HG03045 (cell line): ENCODE measurements around the gene SLC4A11.
"Not testable (repeated sequence)": the region's sequence is repeated elsewhere in the genome, so short reads cannot be mapped to it uniquely, and the experiment has no call there.

Source experiments
- ATAC-seq: cut with Tn5 transposase; IDR thresholded peaks from one replicate; pipeline ENCODE4 v1.9.1; 2021; ENCODE audit warnings: mild to moderate bottlenecking, moderate library complexity; ENCODE audit not compliant: unreplicated experiment

The SLC4A11 gene

GRCh38 chr20:3229158-3229557 lies 9.8 kb downstream of the SLC4A11 start:
- ATAC-seq = no peak

DNA sequence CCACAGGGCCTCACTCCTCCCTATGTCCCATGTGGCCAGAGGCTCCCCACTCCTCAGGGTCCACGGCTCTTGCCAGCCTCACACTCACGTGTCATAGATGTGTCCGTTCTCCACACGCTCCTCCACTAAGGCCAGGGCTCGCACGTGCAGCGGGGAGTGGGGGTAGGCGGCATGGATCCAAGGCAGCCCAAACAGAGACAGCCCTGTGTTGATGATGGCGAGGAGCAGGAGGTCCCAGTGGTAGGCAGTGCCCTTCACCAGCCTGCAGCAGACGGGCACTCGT lies 10.3 kb downstream of the SLC4A11 start:
- no peak for ATAC-seq

DNA sequence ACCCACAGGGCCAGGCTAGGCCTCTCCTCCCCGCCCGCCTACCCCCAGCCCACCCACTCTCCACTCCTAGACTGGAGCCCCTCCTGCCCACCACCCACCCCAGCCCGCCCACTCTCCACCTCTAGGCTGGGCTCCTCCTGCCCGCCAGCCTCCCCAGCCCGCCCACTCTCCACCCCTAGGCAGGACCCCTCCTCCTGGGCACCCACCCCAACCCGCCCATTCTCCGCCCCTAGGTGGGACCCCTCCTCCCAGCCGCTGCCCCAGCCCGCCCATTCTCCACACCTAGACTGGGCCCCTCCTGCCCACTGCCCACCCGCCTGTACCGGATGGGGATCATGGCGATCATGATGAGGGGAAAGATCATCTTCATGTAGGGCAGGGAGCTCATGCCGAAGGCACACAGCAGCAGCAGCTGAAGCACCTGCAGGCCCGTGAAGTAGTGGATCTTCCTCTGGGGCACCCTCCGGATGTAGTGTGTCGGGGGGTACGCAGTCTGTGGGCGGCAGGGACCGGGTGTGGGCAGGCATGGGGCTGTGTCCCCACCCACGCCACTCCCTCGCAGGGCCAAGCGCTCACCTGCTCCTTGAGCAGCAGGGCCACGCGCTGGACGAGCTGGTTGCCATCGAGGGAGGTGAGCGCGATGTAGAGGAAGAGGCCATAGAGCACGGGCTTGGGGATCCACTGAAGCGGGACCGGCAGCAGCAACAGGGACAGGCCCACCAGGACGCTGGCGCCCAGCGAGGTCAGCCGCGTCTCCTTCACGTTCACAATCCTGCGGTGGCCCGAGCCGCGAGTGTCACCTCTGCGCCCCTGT lies 10.8 kb downstream of the SLC4A11 start:
- no peak for ATAC-seq

GRCh38 chr20:3227506-3227905 lies 11.5 kb downstream of the SLC4A11 start:
- ATAC-seq = no peak

- no peak for ATAC-seq
Measured at GRCh38 chr20:3226864-3227263, 12.1 kb downstream of the SLC4A11 start.

DNA sequence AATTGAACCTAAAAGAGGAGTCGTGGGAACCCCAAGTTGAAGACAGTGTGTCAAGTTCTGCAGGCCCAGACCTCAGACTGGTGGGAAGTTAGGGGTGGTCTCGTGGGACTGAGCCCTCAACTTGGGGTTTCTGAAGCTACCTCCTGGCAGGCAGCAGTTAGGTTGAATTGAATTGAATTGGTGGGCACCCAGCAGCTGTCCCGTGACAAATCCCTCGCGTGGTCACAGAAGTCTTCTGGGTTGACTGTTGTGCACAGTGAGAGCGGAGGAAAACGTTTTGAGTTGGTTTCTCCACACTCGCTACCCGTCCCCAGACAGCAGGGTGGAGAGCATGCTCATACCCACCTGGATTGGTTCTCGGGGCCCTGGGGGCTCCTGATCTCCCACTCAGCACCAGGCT lies 12.9 kb downstream of the SLC4A11 start:
- ATAC-seq = no peak

GRCh38 chr20:3224681-3225421 lies 14.1 kb downstream of the SLC4A11 start:
- ATAC-seq = no peak

- no peak for ATAC-seq
Measured at GRCh38 chr20:3223994-3224680, 14.9 kb downstream of the SLC4A11 start.

GRCh38 chr20:3223651-3223993 lies 15.4 kb downstream of the SLC4A11 start:
- ATAC-seq = no peak

DNA sequence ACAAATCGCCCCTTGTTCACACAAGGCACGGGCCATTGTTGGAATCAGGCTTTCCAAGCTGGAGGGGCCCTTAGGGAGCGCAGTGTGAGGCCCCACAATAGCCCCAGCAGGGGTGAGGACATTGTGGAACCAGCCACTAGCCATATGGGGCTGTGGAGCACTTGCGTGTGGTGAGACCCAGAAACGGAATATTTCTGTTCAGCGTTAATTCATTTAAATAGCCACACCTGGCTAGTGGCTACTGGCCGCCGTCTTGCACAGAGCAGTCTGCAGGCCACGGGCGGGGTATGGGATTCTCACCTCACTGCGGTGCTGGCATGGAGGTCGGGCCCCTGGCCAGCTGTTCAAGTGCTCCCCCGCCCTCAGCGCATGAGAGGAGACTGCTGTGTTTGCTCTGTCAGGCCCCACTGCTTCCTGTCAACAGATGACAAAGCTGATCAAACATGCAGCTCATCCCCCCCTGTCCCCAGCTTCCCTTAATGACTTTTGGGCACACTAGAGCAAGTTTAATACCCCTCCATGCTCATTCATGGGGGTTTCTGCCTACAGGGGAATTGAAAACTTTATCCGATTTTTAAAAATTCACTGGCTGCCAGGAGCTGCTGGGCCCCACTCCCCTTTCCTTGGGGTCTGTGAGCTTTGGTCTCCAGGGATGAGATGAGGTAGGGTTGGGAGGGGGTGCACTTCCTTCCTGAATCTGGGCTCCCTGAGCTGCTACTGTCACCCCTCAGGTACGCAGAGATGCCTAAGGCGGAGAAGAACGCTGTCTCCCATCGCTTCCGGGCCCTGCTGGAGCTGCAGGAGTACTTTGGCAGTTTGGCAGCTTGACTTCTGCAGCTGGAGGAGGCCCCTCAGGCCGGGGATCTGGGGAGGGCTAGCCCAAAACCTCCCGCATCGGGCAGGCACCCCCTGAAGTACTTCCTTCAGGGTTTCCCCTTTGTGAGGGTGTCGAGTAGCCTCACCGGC lies 16.1 kb downstream of the SLC4A11 start:
- no peak for ATAC-seq

DNA sequence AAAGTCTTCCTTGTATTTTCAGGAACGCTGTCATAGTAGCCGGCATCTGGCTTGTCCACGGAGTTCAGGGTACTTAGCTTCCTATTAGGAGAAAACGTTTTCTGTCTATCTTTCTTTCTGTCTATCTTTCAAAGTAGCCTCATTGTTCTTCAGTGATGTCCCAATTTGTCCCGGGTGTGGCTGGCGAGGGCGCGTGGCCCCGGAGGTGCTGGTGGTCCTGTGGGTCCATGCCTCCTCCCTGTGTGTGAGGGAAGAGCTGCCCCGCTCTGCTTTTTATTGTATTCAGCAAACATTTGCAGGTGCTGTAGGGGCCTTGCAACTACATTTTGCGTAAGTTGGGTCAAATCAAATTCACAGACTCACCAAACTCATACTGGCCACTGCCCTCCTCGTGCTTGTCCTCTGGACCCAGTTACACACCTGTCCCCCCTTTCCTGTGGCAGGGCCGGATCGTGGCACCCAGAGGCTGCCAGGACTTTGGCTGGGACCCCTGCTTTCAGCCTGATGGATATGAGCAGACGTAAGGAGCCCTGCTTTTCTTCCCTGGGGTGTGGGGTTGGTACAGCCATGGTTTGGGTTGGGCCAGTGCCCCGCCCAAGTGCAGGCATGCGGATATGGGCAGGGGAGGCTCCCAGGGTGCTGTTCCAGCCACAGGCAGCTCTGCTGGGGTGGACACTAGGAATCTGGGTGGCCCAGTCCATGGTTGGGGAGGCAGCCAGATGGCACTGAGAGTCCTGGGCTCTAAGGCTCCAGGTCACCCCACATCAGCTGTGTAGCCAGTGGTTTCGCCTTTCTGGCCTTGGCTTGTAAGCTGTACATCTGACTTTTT lies 17.4 kb downstream of the SLC4A11 start:
- ATAC-seq = no peak

- ATAC-seq = no peak
Measured at GRCh38 chr20:3218307-3218988, 20.5 kb downstream of the SLC4A11 start.

GRCh38 chr20:3215359-3215917 lies 23.6 kb downstream of the SLC4A11 start:
- not testable (repeated sequence) for ATAC-seq

- no peak for ATAC-seq
Measured at GRCh38 chr20:3213226-3213625, 25.8 kb downstream of the SLC4A11 start.

GRCh38 chr20:3210346-3210745 lies 28.6 kb downstream of the SLC4A11 start:
- ATAC-seq = no peak

GRCh38 chr20:3209946-3210317 lies 29.1 kb downstream of the SLC4A11 start:
- no peak for ATAC-seq

GRCh38 chr20:3209257-3209945 lies 29.6 kb downstream of the SLC4A11 start, which contains the start of gene ITPA:
Gene ITPA (plus strand): TSS chr20:3209498. CDS start chr20:3209552, 54 bp downstream.
- ATAC-seq = no peak

- ATAC-seq = no peak
Measured at GRCh38 chr20:3208786-3209256, 30.2 kb downstream of the SLC4A11 start.
